Right cardiac atrium (tissue), 5 donors: Measurements from ENCODE around the gene YWHAG. TPM values are rescaled to one million over a fixed set of nuclear protein-coding genes. Genes with fewer than 3 reads are reported as not detected.
"Not testable (repeated sequence)": the region's sequence is repeated elsewhere in the genome, so short reads cannot be mapped to it uniquely, and the experiment has no call there.

Experiments
- ATAC-seq, 2 donors: fragments of 200-7000 bp; cut with Tn5 transposase; one replicate each; pipeline versions ENCODE4 v1.8.0 to v1.9.1; 2020; ENCODE audit warnings: moderate library complexity in 2 of 2, mild to moderate bottlenecking in 1 of 2
- DNase-seq, 3 donors: peaks; one replicate each; pipeline ENCODE4 v3.0.0-alpha.2; 2020
- H3K27ac ChIP-seq: one replicate; pipeline ENCODE4 v1.5.1; 2013; ENCODE audit warnings: mild to moderate bottlenecking, low read length, control low read depth, moderate library complexity
- H3K27me3 ChIP-seq: one replicate; pipeline ENCODE4 v1.6.1; 2013; ENCODE audit not compliant: control insufficient read depth, insufficient read depth
- H3K4me1 ChIP-seq: one replicate; pipeline ENCODE4 v1.6.1; 2013; ENCODE audit warnings: low read length; ENCODE audit not compliant: control insufficient read depth, insufficient read depth
- H3K4me3 ChIP-seq: one replicate; pipeline ENCODE4 v1.5.1; 2013; ENCODE audit warnings: low read length, control low read depth
- H3K9me3 ChIP-seq: one replicate; pipeline ENCODE4 v1.6.1; 2013; ENCODE audit warnings: low read length; ENCODE audit not compliant: control insufficient read depth
- WGBS: extraction: QIAGEN DNeasy Blood & Tissue Kit; methylation state at CpG from one replicate; pipeline ENCODE4 v1.1.7; 2013; 5-methylcytosine and 5-hydroxymethylcytosine counted together
- intact Hi-C, 4 donors: fragments of 100-400 bp; cut with DNase I; formaldehyde crosslinking; loops; one replicate each; pipeline versions ENCODE4 v1.11.0 to v1.14.0; 2022 to 2023
- polyA plus RNA-seq: library from polyadenylated mRNA; stranded (reverse); fragments of 200-250 nt; gene quantifications from one replicate; pipeline ENCODE4 v1.2.3, GENCODE V29; 2013
- total RNA-seq, 4 donors: library from RNA; stranded (reverse); fragmentation: NEBNext Ultra II Directional; extraction: Animal tissue kit (Norgen Biotek cat#: 25700); gene quantifications; one replicate each; pipeline ENCODE4 v1.2.1, GENCODE V29; 2021
- donor health status: healthy with polysubstance abuse.
- donor health status: DM: no; HTN: yes; CAD: no.
- donor health status: DM: no; HTN: no; CAD: no.
- donor health status: DM: no; HTN: yes; CAD: no; lungs with severe emphysema.
- donor health status: DM: yes; HTN: yes; CAD: no.

YWHAG gene
- total and polyA plus RNA-seq, 5 donors: 139 to 282 (median 237) TPM

DNA sequence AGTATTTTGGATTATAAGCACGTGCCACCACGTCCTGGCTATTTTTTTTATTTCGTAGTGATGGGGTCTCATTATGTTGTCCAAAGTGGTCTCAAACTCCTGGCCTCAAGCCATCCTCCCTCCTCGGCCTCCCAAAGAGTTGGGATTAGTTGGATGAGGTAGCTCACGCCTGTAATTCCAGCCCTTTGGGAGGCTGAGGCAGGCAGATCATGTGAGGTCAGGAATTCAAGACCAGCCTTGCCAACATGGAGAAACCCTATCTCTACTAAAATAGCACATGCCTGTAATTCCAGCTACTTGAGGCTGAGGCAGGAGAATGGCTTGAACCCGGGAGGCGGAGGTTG is 21.8 kb upstream of the YWHAG start:
- Histone ChIP-seq H3K9me3 (no peaks in the 10 kb centered on the region), H3K4me1 (peaks cover 8% of the 10 kb centered on the region), H3K27ac (peak overlapping the region; percentile 96), H3K27me3 (no peaks in the 10 kb centered on the region), H3K4me3 (no peak overlapping the region)
- DNase-seq: peak in 1 of 3 donors; percentile 57
- ATAC-seq: no peak
- intact Hi-C loops: no loop called here
- 41% methylated on average over 7 of the region's 7 CpGs for WGBS

DNA sequence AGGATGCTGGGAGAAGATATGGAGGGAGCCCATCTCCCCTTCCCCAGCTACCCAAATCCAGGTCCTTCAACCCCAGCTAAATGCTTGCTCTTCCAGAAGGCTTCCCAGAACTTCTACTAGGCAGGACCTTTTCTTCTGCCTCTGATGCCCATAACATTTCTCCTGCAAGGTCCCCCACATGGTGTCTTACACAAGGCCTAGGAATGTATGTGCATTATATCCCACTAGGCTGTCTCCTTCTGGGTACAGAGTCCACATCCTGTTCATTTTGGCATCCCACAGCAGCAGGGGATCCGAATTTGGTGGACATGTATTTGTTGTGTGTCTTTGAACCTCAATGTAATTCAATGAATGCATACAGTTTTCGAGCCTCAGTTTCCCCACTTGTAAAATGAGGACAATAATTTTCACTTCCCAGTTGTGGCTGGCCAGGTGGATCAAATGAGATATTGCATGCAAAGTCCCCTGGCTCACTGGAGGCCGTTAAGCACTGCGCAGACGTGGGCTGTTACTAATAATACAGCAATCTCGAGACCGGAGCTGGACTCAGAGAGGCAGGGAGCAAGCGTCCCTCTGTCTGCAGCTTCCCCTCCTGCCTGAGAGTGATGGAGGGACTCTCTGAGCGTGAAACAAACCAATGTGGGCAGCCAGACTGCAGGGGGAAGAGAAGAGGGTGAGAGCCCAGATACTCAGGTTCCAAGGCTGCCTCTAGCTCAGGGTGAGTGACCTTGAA is 18.6 kb upstream of the YWHAG start:
- DNase-seq: peak in 1 of 3 donors; percentile 47
- ATAC-seq: no peak
- WGBS: 63% methylated on average over 9 of the region's 9 CpGs
- Histone ChIP-seq H3K27me3 (no peaks in the 10 kb centered on the region), H3K27ac (peak overlapping the region; percentile 68), H3K9me3 (no peaks in the 10 kb centered on the region), H3K4me1 (peaks cover 8% of the 10 kb centered on the region), H3K4me3 (no peak overlapping the region)
- intact Hi-C loops: no loop called here

DNA sequence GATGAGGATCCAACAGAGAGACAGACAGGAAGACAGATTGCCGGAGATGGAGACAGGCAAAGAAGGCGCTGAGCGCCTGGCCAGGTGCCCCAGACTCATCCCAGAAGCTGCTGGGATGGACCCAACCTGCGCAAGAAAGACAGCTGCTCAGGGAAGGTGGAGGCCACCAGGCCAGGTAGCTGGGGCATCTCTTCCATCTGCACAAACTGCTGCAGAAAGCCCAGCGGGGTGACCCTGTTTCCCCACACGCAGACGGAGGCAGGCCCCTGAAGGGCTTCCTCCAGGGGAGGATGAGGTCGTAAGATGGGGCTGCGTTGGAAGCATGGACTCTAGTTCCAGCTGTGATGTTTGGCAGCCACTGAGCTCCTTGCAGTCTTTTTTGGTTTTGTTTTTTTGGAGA is 16.5 kb upstream of the YWHAG start:
- intact Hi-C loops: no loop called here
- DNase-seq: no peak
- no peak for ATAC-seq
- H3K27ac ChIP-seq: no peak overlapping the region
- 82% methylated on average over 9 of the region's 9 CpGs for WGBS
- H3K27me3 ChIP-seq: no peaks in the 10 kb centered on the region
- H3K4me1 ChIP-seq: peaks cover 3% of the 10 kb centered on the region
- no peak overlapping the region for H3K4me3 ChIP-seq
- H3K9me3 ChIP-seq: no peaks in the 10 kb centered on the region

DNA sequence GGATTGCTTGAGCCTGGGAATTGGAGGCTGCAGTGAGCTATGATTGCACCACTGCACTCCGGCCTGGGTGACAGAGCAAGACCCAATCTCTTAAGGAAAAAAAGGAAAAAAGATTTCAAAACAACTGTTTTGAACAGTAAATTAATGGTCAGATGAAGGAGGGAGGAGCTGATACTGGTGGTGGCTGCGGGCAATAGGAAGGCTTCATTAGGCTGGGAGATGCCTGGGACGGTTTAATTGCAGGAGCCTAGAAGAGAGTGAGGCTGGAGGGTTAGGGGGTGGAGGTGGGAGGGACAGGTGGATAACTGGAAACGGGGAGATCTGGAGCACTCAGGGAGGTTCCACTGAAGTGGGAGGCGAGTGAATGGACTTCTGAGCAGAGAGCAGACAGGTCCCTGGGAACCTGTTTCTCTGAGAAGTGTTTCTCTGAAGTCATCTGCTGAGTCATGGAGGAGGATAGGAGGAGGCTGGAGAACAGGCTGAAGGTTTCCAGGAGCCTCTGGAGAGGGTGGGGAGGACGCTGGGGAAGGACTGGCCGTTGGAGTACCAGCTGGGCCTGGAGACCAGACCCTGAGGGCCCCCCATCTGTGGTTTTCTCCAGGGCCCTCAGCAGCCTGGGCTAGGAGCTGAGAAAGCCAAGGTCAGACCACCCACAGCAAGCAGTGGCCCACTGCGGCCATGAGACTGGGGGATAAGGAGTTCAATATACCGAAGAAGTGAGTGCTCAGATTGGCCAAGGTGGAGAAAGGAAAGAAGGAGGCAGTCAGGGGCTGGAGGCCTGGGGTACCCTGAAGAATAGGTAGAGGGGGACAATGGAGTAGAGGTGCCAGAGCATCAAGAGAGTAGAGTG is 14.4 kb upstream of the YWHAG start:
- H3K4me3 ChIP-seq: no peak overlapping the region
- H3K27me3 ChIP-seq: no peaks in the 10 kb centered on the region
- H3K9me3 ChIP-seq: no peaks in the 10 kb centered on the region
- H3K27ac ChIP-seq: no peak overlapping the region
- intact Hi-C loops: no loop called here
- WGBS: 81% methylated on average over 9 of the region's 9 CpGs
- no peak for DNase-seq
- peak in 1 of 2 donors; percentile 77 for ATAC-seq
- H3K4me1 ChIP-seq: peaks cover 3% of the 10 kb centered on the region

DNA sequence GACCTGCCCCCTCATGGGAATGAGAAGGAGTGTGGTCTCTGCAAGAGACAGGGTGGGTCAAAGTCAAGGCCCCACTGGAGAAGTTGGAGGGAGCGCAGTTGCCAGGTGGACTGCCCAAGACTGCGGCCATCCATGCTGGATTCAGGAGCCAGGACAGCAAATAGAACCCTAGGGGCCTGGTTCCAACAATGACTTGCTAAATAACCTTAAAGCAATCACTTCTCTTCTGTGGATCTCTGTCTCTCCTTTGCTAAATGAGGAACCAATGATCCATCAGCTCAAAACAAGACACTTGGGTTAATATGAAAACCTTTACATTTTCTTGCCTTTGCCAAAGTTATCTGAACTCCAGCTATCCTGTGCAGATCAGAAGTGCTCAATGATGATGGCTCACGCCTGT is 12.6 kb upstream of the YWHAG start:
- 97% methylated on average over 3 of the region's 3 CpGs for WGBS
- no peaks in the 10 kb centered on the region for H3K27me3 ChIP-seq
- H3K4me3 ChIP-seq: no peak overlapping the region
- intact Hi-C loops: no loop called here
- DNase-seq: no peak
- H3K4me1 ChIP-seq: no peaks in the 10 kb centered on the region
- no peak for ATAC-seq
- H3K9me3 ChIP-seq: no peaks in the 10 kb centered on the region
- no peak overlapping the region for H3K27ac ChIP-seq

DNA sequence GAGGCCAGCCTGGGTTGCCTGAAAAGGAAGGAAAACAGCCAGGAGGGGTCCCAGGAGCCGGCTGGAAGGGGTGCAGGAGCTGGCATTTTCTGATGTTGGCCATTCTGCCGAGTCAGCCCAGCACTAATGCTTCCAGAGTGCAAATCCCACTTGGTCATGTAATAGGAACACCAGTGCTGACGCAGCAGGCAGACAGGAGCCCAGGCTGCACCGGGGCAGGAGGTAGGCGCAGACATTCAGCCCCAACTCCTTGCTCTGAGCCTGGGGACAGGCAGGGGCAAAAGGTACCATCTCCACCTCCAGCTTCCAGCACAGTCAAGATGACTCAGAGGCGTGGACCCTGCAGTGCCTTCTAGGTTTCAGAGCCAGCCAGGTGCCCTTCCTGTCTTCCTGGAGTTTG is 10.2 kb upstream of the YWHAG start:
- H3K9me3 ChIP-seq: no peaks in the 10 kb centered on the region
- no peak overlapping the region for H3K27ac ChIP-seq
- WGBS: 79% methylated on average over 6 of the region's 6 CpGs
- H3K27me3 ChIP-seq: no peaks in the 10 kb centered on the region
- ATAC-seq (no peak), DNase-seq (no peak)
- no peak overlapping the region for H3K4me3 ChIP-seq
- H3K4me1 ChIP-seq: peaks cover 6% of the 10 kb centered on the region
- intact Hi-C loops: no loop called here

DNA sequence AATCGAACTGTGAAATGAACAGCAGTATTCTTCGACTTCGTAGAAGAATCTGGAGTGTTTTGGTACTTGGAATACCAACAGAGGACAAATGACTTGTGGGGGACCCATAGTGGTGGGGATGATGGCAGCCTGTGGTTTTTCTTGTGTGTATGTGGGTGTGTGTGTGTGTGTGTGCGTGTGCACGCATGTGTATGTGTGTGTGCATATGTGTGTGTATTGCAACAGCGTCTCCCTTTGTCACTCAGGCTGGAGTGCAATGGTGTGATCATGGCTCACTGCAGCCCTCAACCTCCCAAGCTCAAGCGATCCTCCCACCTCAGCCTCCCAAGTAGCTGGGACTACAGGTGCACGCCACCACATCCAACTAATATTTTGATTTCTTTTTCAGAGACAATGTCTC is 9.4 kb upstream of the YWHAG start:
- 95% methylated on average over 8 of the region's 8 CpGs for WGBS
- ATAC-seq: no peak
- no peak overlapping the region for H3K27ac ChIP-seq
- H3K27me3 ChIP-seq: no peaks in the 10 kb centered on the region
- intact Hi-C loops: no loop called here
- no peak for DNase-seq
- no peak overlapping the region for H3K4me3 ChIP-seq
- H3K4me1 ChIP-seq: peaks cover 6% of the 10 kb centered on the region
- H3K9me3 ChIP-seq: no peaks in the 10 kb centered on the region

DNA sequence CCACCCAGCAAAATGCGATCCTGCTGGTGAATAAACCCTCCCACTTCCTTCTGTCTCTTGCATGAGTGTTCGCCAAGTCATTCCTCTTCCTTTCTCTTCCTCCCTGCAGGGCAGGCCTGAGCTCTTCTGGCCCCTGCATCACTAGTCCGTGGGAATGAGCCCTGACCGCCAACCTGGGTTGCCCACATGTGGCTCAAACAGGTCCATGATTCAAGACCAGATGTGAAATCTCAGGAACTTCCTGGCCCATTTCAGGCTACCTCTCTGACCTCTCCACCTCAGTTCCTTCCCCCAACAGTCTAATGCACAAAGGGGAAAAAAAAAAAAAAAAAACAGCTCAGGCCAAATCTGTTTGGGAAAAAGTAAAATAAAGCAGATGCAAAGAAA is 5.4 kb upstream of the YWHAG start:
- WGBS: 36% methylated on average over 4 of the region's 4 CpGs
- peak; percentile 1 to 2 for ATAC-seq
- H3K9me3 ChIP-seq: no peaks in the 10 kb centered on the region
- H3K4me3 ChIP-seq: no peak overlapping the region
- H3K27ac ChIP-seq: peak overlapping the region; percentile 87
- intact Hi-C loops: no loop called here
- H3K4me1 ChIP-seq: peaks cover 6% of the 10 kb centered on the region
- no peaks in the 10 kb centered on the region for H3K27me3 ChIP-seq
- peak in 1 of 3 donors; percentile 76 for DNase-seq

DNA sequence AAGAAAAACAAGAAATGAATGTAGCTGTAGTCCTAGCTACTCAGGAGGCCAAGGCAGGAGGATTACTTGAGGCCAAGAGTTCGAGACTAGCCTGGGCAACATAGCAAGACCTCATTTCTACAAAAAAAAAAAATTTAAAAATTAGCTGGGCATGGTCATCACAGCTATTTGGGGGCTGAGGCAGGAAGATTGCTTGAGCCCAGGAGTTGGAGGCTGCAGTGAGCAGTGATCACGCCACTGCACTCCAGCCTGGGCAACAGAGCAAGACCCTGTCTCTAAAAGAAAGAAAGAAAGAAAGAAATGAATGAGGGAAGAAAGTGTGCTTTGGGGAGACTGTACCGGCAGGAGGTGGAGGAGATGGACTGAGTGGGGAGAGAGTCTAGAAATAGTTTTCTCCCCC is 5.0 kb upstream of the YWHAG start:
- intact Hi-C loops, H3K27me3 ChIP-seq, H3K4me1 ChIP-seq, H3K9me3 ChIP-seq, ATAC-seq, H3K4me3 ChIP-seq, DNase-seq: not testable (repeated sequence)
- H3K27ac ChIP-seq: peak overlapping the region; percentile 87
- 67% methylated on average over 3 of the region's 3 CpGs for WGBS

DNA sequence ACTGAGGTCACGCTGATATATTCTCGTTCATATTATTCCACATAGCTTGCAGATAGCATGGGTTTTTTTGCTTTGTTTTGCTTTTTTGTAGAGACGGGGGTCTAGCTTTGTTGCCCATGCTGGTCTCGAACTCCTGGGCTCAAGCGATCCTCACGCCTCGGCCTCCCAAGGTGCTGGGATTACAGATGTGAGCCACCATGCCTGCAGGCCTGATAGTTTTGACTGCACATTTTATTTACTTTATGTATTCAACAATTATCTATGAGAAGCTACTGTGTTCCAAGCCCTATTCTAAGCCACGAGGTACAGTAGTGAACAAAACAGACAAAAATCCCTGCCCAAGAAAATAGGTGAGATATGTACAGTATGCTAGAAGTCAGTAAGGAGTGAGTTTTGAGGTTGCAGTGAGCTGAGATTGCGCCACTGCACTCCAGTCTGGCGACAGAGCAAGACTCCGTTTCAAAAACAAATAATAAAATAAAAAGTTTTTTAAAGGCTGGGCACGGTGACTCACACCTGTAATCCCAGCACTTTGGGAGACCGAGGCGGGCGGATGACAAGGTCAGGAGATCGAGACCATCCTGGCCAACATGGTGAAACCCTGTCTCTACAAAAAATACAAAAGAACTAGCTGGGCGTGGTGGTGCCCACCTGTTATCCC is 1.3 kb upstream of the YWHAG start:
- no peak overlapping the region for H3K4me3 ChIP-seq
- ATAC-seq (no peak), DNase-seq (no peak)
- peak overlapping the region; percentile 94 for H3K27ac ChIP-seq
- no peaks in the 10 kb centered on the region for H3K27me3 ChIP-seq
- no peaks in the 10 kb centered on the region for H3K9me3 ChIP-seq
- WGBS: 79% methylated on average over 17 of the region's 17 CpGs
- intact Hi-C loops: loop anchor here in 2 of 4 donors (5.0 kb wide), 1 partner anchor 43 kb away; no protein-coding TSS in a partner anchor
- peaks cover 2% of the 10 kb centered on the region for H3K4me1 ChIP-seq
